ENCODE results near the gene KIF19.

Gene KIF19

DNA sequence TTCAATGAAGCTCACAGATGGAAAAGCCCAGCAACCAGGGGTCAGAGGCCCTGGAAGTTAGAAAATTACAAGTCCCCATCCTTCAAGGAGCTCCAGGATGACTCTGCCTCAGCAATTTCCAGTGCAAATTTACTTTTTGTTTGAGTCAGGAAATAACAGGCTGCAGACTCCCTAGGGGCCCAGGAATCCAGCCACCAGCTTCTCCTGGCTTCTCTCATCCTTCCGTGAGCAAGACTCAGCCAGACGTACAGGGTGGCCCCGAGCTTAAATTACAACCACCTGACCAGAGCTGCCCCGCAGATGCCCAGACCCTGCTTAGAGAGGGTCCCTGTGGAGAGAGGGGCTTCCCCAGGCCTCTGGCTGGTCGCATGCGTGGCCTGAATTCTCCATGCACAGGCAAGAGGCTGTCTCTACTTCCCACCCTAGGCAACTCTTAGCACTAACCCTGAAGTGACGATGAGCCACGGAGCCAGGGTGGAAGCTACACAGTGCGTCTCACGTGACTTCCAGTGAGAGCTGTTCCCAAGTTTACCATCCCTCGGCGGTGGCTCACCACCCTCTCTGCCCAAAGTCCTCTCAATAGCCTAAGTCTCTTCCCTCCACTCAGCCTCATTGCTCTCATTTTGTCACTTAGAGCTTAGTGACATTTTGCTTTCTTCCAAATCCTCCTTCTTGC, 68.4 kb downstream of the KIF19 start:
- Histone ChIP-seq H3F3A (ENCODE audit: low read depth) (no peaks in the 10 kb centered on the region), H3K4me3 (ENCODE audit: low read length, poor library complexity, severe bottlenecking) (no peak overlapping the region), H3K9me2 (replicated peaks; ENCODE audit: low read depth, low read length) (no peaks in the 10 kb centered on the region), H3K9me3 (ENCODE audit: insufficient read depth, low read depth, low read length) (no peaks in the 10 kb centered on the region), H3K27me3 (ENCODE audit: insufficient read depth, low read length, poor library complexity, severe bottlenecking) (no peaks in the 10 kb centered on the region), H3K9ac (ENCODE audit: low read depth, low read length, poor library complexity, severe bottlenecking) (no peak overlapping the region), H3K4me1 (ENCODE audit: insufficient read depth, low read length, poor library complexity, severe bottlenecking) (no peaks in the 10 kb centered on the region), H2AFZ (ENCODE audit: low read length) (no peak overlapping the region), H3K79me2 (ENCODE audit: insufficient read depth, low read length) (no peaks in the 10 kb centered on the region), H3K36me3 (ENCODE audit: insufficient read depth, low read length) (no peaks in the 10 kb centered on the region), H4K20me1 (ENCODE audit: insufficient read depth, low read length, poor library complexity, severe bottlenecking) (no peaks in the 10 kb centered on the region), H3K4me2 (ENCODE audit: low read depth, low read length, poor library complexity, severe bottlenecking) (no peak overlapping the region)
- TF ChIP-seq EZH2phosphoT487 (IDR thresholded peaks at IDR 0.05; ENCODE audit: borderline replicate concordance): no peak
- TF ChIP-seq, protein P1, sequence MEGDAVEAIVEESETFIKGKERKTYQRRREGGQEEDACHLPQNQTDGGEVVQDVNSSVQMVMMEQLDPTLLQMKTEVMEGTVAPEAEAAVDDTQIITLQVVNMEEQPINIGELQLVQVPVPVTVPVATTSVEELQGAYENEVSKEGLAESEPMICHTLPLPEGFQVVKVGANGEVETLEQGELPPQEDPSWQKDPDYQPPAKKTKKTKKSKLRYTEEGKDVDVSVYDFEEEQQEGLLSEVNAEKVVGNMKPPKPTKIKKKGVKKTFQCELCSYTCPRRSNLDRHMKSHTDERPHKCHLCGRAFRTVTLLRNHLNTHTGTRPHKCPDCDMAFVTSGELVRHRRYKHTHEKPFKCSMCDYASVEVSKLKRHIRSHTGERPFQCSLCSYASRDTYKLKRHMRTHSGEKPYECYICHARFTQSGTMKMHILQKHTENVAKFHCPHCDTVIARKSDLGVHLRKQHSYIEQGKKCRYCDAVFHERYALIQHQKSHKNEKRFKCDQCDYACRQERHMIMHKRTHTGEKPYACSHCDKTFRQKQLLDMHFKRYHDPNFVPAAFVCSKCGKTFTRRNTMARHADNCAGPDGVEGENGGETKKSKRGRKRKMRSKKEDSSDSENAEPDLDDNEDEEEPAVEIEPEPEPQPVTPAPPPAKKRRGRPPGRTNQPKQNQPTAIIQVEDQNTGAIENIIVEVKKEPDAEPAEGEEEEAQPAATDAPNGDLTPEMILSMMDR (conservative IDR thresholded peaks at IDR 0.05; ENCODE audit: low read length): no peak

DNA sequence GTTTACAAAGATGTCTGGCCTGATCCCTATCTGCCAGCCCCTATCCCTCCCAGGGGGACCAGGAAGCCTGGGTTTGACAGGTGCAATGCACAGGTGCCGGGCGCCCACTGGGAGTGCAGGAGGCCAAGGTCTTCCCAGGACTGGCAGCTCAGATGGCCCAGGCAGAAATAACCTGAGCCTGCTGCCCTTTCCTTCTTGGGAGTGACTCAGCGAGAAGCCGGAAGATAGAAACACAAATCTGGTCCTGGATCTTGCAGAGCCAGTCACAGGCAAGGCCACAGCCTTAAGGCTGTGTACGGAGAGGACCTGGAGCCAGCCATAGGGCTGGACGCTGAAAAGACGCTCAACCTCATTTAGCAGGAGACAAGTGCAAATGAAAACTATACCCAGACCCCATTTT, 69.0 kb downstream of the KIF19 start:
- no peaks in the 10 kb centered on the region for H3K4me1 ChIP-seq (ENCODE audit: insufficient read depth, low read length, poor library complexity, severe bottlenecking)
- H4K20me1 ChIP-seq (ENCODE audit: insufficient read depth, low read length, poor library complexity, severe bottlenecking): no peaks in the 10 kb centered on the region
- TF ChIP-seq, protein P1 (conservative IDR thresholded peaks at IDR 0.05; ENCODE audit: low read length): no peak
- no peak for TF ChIP-seq EZH2phosphoT487 (IDR thresholded peaks at IDR 0.05; ENCODE audit: borderline replicate concordance)
- H3K79me2 ChIP-seq (ENCODE audit: insufficient read depth, low read length): no peaks in the 10 kb centered on the region
- no peak overlapping the region for H3K9ac ChIP-seq (ENCODE audit: low read depth, low read length, poor library complexity, severe bottlenecking)
- no peaks in the 10 kb centered on the region for H3K9me2 ChIP-seq (replicated peaks; ENCODE audit: low read depth, low read length)
- no peaks in the 10 kb centered on the region for H3F3A ChIP-seq (ENCODE audit: low read depth)
- no peaks in the 10 kb centered on the region for H3K27me3 ChIP-seq (ENCODE audit: insufficient read depth, low read length, poor library complexity, severe bottlenecking)
- no peak overlapping the region for H3K4me2 ChIP-seq (ENCODE audit: low read depth, low read length, poor library complexity, severe bottlenecking)
- H3K36me3 ChIP-seq (ENCODE audit: insufficient read depth, low read length): no peaks in the 10 kb centered on the region
- H3K4me3 ChIP-seq (ENCODE audit: low read length, poor library complexity, severe bottlenecking): no peak overlapping the region
- H2AFZ ChIP-seq (ENCODE audit: low read length): no peak overlapping the region
- H3K9me3 ChIP-seq (ENCODE audit: insufficient read depth, low read depth, low read length): no peaks in the 10 kb centered on the region

DNA sequence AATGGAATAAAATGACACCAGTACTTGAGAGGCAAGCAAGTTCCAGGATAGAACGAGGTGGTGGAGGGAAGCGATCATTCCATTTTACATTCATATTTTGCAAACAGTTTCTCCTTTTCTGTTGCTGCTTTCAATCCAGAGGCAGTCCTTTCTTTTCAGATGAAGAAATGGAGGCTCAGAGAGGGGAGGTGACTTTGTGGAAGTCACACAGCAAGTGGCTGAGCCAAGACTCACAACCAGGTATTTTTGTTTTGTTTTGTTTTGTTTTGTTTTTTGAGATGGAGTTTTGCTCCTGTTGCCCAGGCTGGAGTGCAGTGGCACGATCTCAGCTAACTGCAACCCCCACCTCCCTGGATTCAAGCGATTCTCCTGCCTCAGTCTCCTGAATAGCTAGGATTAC, 70.5 kb downstream of the KIF19 start:
- Histone ChIP-seq H2AFZ (ENCODE audit: low read length) (no peak overlapping the region), H3K27me3 (ENCODE audit: insufficient read depth, low read length, poor library complexity, severe bottlenecking) (no peaks in the 10 kb centered on the region), H3K79me2 (ENCODE audit: insufficient read depth, low read length) (no peaks in the 10 kb centered on the region), H3K4me1 (ENCODE audit: insufficient read depth, low read length, poor library complexity, severe bottlenecking) (no peaks in the 10 kb centered on the region), H3K9ac (ENCODE audit: low read depth, low read length, poor library complexity, severe bottlenecking) (no peak overlapping the region), H3K9me2 (replicated peaks; ENCODE audit: low read depth, low read length) (no peaks in the 10 kb centered on the region), H3K36me3 (ENCODE audit: insufficient read depth, low read length) (no peaks in the 10 kb centered on the region), H4K20me1 (ENCODE audit: insufficient read depth, low read length, poor library complexity, severe bottlenecking) (no peaks in the 10 kb centered on the region), H3K9me3 (ENCODE audit: insufficient read depth, low read depth, low read length) (no peaks in the 10 kb centered on the region), H3F3A (ENCODE audit: low read depth) (no peaks in the 10 kb centered on the region), H3K4me3 (ENCODE audit: low read length, poor library complexity, severe bottlenecking) (no peak overlapping the region), H3K4me2 (ENCODE audit: low read depth, low read length, poor library complexity, severe bottlenecking) (no peak overlapping the region)
- TF ChIP-seq, protein P1 (conservative IDR thresholded peaks at IDR 0.05; ENCODE audit: low read length): no peak
- TF ChIP-seq EZH2phosphoT487 (IDR thresholded peaks at IDR 0.05; ENCODE audit: borderline replicate concordance): no peak
